Measurements from ENCODE around the gene TTC3. TPM values are rescaled to one million over a fixed set of nuclear protein-coding genes. Genes with fewer than 3 reads are reported as not detected.

Gene TTC3
- polyA plus RNA-seq, 1 donor from 2014 or later = 332 TPM

DNA sequence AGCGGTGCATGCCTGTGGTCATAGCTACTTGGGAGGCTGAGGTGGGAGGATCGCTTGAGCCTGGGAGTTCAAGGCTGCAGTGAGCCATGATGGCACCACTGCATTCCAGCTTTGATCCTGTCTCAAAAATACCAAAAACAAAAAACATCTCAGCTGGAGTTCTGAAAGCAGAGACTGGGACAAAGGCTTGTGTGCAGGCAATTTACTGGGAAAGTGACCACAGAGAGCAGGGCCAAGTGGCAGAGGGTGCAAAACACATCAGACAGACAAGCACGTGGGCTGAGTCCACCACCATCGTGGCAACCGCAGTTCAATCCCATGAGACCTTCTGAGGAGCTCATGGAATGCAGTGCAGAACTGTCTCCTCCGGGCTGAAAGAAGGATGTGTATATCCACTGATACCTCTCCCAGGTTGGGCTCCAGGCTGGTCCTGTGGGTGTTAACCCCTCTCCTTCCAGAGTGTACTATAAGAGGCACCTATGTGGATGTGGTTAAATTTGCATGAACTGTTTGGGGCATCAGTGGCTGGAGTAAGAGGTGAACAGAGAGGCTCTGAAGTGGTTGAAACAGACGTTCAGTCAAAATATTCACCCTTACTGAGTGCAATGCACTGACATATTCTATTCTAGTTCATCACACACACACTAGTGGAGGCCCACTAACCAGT lies 11.0 kb upstream of the TTC3 start:
- peak overlapping the region; percentile 97 for H3K27ac ChIP-seq (ENCODE audit: low read length)

DNA sequence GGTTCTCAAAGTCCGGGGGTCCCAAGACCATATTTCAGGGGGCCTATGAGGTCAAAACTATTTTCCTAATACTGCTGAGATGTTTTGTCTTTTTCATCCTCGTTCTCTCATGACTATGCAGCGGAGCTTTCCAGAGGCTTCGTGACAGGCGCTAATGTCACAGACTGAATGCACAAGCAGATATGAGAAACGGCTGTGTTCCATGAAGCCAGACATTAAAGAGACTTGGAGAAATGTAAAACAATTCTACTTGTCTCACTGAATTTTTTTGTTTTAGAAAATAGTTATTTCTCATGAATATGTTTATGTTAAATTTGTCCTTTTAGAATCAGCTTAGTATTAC lies 10.5 kb upstream of the TTC3 start:
- H3K4me2 ChIP-seq (ENCODE audit: low read length) = peak overlapping the region; percentile 65
- H3K4me3 ChIP-seq (ENCODE audit: low read length) = peak overlapping the region; percentile 38
- peaks cover 5% of the 10 kb centered on the region for H3F3A ChIP-seq (ENCODE audit: insufficient read depth, low read length, poor library complexity, severe bottlenecking)
- H3K36me3 ChIP-seq (ENCODE audit: insufficient read depth, low read length) = no peaks in the 10 kb centered on the region
- H3K9ac ChIP-seq (ENCODE audit: low read length) = peak overlapping the region; percentile 24
- no peaks in the 10 kb centered on the region for H3K9me2 ChIP-seq (ENCODE audit: insufficient read depth, low read length)
- H2AFZ ChIP-seq (ENCODE audit: low read depth, low read length) = no peak overlapping the region
- peaks cover 5% of the 10 kb centered on the region for H3K79me2 ChIP-seq (replicated peaks; ENCODE audit: insufficient read depth, low read length)
- H3K9me3 ChIP-seq (ENCODE audit: low read length) = no peaks in the 10 kb centered on the region
- no peaks in the 10 kb centered on the region for H3K27me3 ChIP-seq (ENCODE audit: insufficient read depth, low read depth, low read length)
- peak overlapping the region; percentile 97 for H3K27ac ChIP-seq (ENCODE audit: low read length)
- H4K20me1 ChIP-seq (ENCODE audit: insufficient read depth) = no peaks in the 10 kb centered on the region
- TF ChIP-seq EP300 (conservative IDR thresholded peaks at IDR 0.05; ENCODE audit: poor library complexity, severe bottlenecking) = peak; percentile 44
- TF ChIP-seq TAF1 (IDR thresholded peaks at IDR 0.05; ENCODE audit: low read depth) = no peak
- TF ChIP-seq, protein P1, sequence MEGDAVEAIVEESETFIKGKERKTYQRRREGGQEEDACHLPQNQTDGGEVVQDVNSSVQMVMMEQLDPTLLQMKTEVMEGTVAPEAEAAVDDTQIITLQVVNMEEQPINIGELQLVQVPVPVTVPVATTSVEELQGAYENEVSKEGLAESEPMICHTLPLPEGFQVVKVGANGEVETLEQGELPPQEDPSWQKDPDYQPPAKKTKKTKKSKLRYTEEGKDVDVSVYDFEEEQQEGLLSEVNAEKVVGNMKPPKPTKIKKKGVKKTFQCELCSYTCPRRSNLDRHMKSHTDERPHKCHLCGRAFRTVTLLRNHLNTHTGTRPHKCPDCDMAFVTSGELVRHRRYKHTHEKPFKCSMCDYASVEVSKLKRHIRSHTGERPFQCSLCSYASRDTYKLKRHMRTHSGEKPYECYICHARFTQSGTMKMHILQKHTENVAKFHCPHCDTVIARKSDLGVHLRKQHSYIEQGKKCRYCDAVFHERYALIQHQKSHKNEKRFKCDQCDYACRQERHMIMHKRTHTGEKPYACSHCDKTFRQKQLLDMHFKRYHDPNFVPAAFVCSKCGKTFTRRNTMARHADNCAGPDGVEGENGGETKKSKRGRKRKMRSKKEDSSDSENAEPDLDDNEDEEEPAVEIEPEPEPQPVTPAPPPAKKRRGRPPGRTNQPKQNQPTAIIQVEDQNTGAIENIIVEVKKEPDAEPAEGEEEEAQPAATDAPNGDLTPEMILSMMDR (IDR thresholded peaks at IDR 0.05; ENCODE audit: poor library complexity, severe bottlenecking) = no peak
- TF ChIP-seq RAD21 (conservative IDR thresholded peaks at IDR 0.05) = no peak
- no peak for TF ChIP-seq MXI1 (conservative IDR thresholded peaks at IDR 0.05; ENCODE audit: poor library complexity, severe bottlenecking)
- peak; percentile 54 for TF ChIP-seq POLR2AphosphoS5 (IDR thresholded peaks at IDR 0.05)
- no peak for TF ChIP-seq EZH2 (IDR thresholded peaks at IDR 0.05; ENCODE audit: borderline replicate concordance, insufficient read depth, low read length, poor library complexity, severe bottlenecking)
- TF ChIP-seq, protein P2, sequence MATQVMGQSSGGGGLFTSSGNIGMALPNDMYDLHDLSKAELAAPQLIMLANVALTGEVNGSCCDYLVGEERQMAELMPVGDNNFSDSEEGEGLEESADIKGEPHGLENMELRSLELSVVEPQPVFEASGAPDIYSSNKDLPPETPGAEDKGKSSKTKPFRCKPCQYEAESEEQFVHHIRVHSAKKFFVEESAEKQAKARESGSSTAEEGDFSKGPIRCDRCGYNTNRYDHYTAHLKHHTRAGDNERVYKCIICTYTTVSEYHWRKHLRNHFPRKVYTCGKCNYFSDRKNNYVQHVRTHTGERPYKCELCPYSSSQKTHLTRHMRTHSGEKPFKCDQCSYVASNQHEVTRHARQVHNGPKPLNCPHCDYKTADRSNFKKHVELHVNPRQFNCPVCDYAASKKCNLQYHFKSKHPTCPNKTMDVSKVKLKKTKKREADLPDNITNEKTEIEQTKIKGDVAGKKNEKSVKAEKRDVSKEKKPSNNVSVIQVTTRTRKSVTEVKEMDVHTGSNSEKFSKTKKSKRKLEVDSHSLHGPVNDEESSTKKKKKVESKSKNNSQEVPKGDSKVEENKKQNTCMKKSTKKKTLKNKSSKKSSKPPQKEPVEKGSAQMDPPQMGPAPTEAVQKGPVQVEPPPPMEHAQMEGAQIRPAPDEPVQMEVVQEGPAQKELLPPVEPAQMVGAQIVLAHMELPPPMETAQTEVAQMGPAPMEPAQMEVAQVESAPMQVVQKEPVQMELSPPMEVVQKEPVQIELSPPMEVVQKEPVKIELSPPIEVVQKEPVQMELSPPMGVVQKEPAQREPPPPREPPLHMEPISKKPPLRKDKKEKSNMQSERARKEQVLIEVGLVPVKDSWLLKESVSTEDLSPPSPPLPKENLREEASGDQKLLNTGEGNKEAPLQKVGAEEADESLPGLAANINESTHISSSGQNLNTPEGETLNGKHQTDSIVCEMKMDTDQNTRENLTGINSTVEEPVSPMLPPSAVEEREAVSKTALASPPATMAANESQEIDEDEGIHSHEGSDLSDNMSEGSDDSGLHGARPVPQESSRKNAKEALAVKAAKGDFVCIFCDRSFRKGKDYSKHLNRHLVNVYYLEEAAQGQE (IDR thresholded peaks at IDR 0.05; ENCODE audit: borderline replicate concordance) = peak; percentile 58
- TF ChIP-seq SMC3 (conservative IDR thresholded peaks at IDR 0.05; ENCODE audit: poor library complexity) = no peak

More for the DNA sequence above, 11.0 kb upstream of the TTC3 start:
- H3K27me3 ChIP-seq (ENCODE audit: insufficient read depth, low read depth, low read length) = no peaks in the 10 kb centered on the region
- H3K9ac ChIP-seq (ENCODE audit: low read length) = peak overlapping the region; percentile 24
- no peak overlapping the region for H2AFZ ChIP-seq (ENCODE audit: low read depth, low read length)
- peak overlapping the region; percentile 42 for H3K4me2 ChIP-seq (ENCODE audit: low read length)
- peak overlapping the region; percentile 38 for H3K4me3 ChIP-seq (ENCODE audit: low read length)
- peaks cover 5% of the 10 kb centered on the region for H3K79me2 ChIP-seq (replicated peaks; ENCODE audit: insufficient read depth, low read length)
- no peaks in the 10 kb centered on the region for H3K9me2 ChIP-seq (ENCODE audit: insufficient read depth, low read length)
- no peaks in the 10 kb centered on the region for H3K36me3 ChIP-seq (ENCODE audit: insufficient read depth, low read length)
- peaks cover 5% of the 10 kb centered on the region for H3F3A ChIP-seq (ENCODE audit: insufficient read depth, low read length, poor library complexity, severe bottlenecking)
- TF ChIP-seq EP300 (conservative IDR thresholded peaks at IDR 0.05; ENCODE audit: poor library complexity, severe bottlenecking) = no peak
- TF ChIP-seq EZH2 (IDR thresholded peaks at IDR 0.05; ENCODE audit: borderline replicate concordance, insufficient read depth, low read length, poor library complexity, severe bottlenecking) = no peak
- TF ChIP-seq TAF1 (IDR thresholded peaks at IDR 0.05; ENCODE audit: low read depth) = no peak
- no peak for TF ChIP-seq RAD21 (conservative IDR thresholded peaks at IDR 0.05)
- TF ChIP-seq, protein P1 (IDR thresholded peaks at IDR 0.05; ENCODE audit: poor library complexity, severe bottlenecking) = no peak
- TF ChIP-seq, protein P2 (IDR thresholded peaks at IDR 0.05; ENCODE audit: borderline replicate concordance) = no peak
- TF ChIP-seq MXI1 (conservative IDR thresholded peaks at IDR 0.05; ENCODE audit: poor library complexity, severe bottlenecking) = no peak
- TF ChIP-seq SMC3 (conservative IDR thresholded peaks at IDR 0.05; ENCODE audit: poor library complexity) = no peak
- TF ChIP-seq POLR2AphosphoS5 (IDR thresholded peaks at IDR 0.05) = no peak
- no peaks in the 10 kb centered on the region for H4K20me1 ChIP-seq (ENCODE audit: insufficient read depth)
- no peaks in the 10 kb centered on the region for H3K9me3 ChIP-seq (ENCODE audit: low read length)

Measured in neural cell (in vitro differentiated cells).